GM18526 (cell line): Measurements from ENCODE around the gene NEUROD6.

ENCODE experiments used
- POLR2A ChIP-seq: IDR thresholded peaks from 3 replicates; pipeline ENCODE4 v1.6.1; 2011; ENCODE audit not compliant: insufficient read length; ENCODE audit errors: extremely low read depth

The NEUROD6 gene

GRCh38 chr7:31340051-31340450 is 475 bp downstream of the NEUROD6 start:
- no peak for TF ChIP-seq POLR2A

GRCh38 chr7:31338706-31339105 is 1.8 kb downstream of the NEUROD6 start:
- TF ChIP-seq POLR2A = no peak

GRCh38 chr7:31337002-31337565 is 3.4 kb downstream of the NEUROD6 start:
- no peak for TF ChIP-seq POLR2A

- no peak for TF ChIP-seq POLR2A
Observed at GRCh38 chr7:31336202-31337001, 4.1 kb downstream of the NEUROD6 start.

- TF ChIP-seq POLR2A = no peak
Observed at GRCh38 chr7:31335884-31336201, 4.7 kb downstream of the NEUROD6 start.

- no peak for TF ChIP-seq POLR2A
Observed at GRCh38 chr7:31335161-31335856, 5.2 kb downstream of the NEUROD6 start.

- TF ChIP-seq POLR2A = no peak
Observed at GRCh38 chr7:31333291-31333690, 7.2 kb downstream of the NEUROD6 start.

- TF ChIP-seq POLR2A = no peak
Observed at GRCh38 chr7:31327071-31327470, 13.5 kb downstream of the NEUROD6 start.

GRCh38 chr7:31326416-31326815 is 14.1 kb downstream of the NEUROD6 start:
- TF ChIP-seq POLR2A = no peak

GRCh38 chr7:31323101-31323500 is 17.4 kb downstream of the NEUROD6 start:
- no peak for TF ChIP-seq POLR2A

GRCh38 chr7:31320675-31321074 is 19.9 kb downstream of the NEUROD6 start:
- no peak for TF ChIP-seq POLR2A

- no peak for TF ChIP-seq POLR2A
Observed at GRCh38 chr7:31318313-31318712, 22.2 kb downstream of the NEUROD6 start.

- no peak for TF ChIP-seq POLR2A
Observed at GRCh38 chr7:31316876-31317275, 23.6 kb downstream of the NEUROD6 start.

GRCh38 chr7:31315758-31316157 is 24.8 kb downstream of the NEUROD6 start:
- TF ChIP-seq POLR2A = no peak

GRCh38 chr7:31314781-31315180 is 25.7 kb downstream of the NEUROD6 start:
- no peak for TF ChIP-seq POLR2A

- TF ChIP-seq POLR2A = no peak
Observed at GRCh38 chr7:31312889-31313288, 27.6 kb downstream of the NEUROD6 start.

- TF ChIP-seq POLR2A = no peak
Observed at GRCh38 chr7:31311552-31311951, 29.0 kb downstream of the NEUROD6 start.

- no peak for TF ChIP-seq POLR2A
Observed at GRCh38 chr7:31310321-31310935, 30.1 kb downstream of the NEUROD6 start.
